Fibroblast of lung (primary cell): ENCODE data around the gene TRAPPC1.

ENCODE experiments used
- EZH2 ChIP-seq: IDR thresholded peaks from 2 replicates; pipeline ENCODE4 v1.5.1; 2012; ENCODE audit warnings: low read length, control low read depth, mild to moderate bottlenecking; ENCODE audit errors: missing control alignments
- TF ChIP-seq, protein P1 (sequence below), 2 donors: IDR thresholded peaks in 1 of 2; conservative IDR thresholded peaks in 1 of 2; 1 replicate in 1 of 2; 2 replicates in 1 of 2; pipeline ENCODE4 v1.5.1; 2011 to 2012; ENCODE audit warnings: low read length in 2 of 2, control low read depth in 1 of 2, inconsistent platforms in 1 of 2, low read depth in 1 of 2, mild to moderate bottlenecking in 1 of 2

DNA sequence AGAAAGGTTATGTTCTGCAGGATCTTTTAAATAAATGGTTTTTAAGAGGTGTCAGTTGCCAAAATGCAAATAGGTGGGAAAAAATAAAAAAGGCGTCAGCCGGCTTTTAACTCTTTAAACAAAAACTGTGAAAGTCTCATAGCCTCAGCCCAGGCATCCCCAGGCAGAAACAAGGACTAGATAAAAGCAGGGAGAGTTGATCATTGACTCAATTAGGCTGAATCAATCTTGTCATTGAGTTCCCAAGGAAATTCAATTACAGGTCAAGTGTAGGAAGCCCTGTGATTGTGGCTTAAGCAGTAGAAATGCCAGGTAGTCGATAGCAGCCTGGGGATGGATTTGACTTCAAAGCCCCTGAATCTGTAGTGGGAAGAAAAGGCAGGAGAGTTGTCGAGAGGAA lies 39.9 kb upstream of the TRAPPC1 start:
- TF ChIP-seq, protein P1, sequence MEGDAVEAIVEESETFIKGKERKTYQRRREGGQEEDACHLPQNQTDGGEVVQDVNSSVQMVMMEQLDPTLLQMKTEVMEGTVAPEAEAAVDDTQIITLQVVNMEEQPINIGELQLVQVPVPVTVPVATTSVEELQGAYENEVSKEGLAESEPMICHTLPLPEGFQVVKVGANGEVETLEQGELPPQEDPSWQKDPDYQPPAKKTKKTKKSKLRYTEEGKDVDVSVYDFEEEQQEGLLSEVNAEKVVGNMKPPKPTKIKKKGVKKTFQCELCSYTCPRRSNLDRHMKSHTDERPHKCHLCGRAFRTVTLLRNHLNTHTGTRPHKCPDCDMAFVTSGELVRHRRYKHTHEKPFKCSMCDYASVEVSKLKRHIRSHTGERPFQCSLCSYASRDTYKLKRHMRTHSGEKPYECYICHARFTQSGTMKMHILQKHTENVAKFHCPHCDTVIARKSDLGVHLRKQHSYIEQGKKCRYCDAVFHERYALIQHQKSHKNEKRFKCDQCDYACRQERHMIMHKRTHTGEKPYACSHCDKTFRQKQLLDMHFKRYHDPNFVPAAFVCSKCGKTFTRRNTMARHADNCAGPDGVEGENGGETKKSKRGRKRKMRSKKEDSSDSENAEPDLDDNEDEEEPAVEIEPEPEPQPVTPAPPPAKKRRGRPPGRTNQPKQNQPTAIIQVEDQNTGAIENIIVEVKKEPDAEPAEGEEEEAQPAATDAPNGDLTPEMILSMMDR (conservative IDR thresholded peaks at IDR 0.05 in 1 of 2, IDR thresholded peaks at IDR 0.05 in 1 of 2; ENCODE audit: low read depth in 1 of 2, low read length in 2 of 2): no peak
- TF ChIP-seq EZH2: no peak
